Stomach (tissue), 9 donors: ENCODE measurements around the gene CELSR1. TPM values are rescaled to one million over a fixed set of nuclear protein-coding genes. Genes with fewer than 3 reads are reported as not detected.

Source experiments
- DNase-seq, 2 donors: peaks; one replicate each; pipeline versions ENCODE4 v3.0.0 to v3.0.0-alpha.2; 2013 to 2019
- H3K27ac ChIP-seq, 5 donors: fragments of 200-600 bp in 4 of 5; sonication (generic) in 4 of 5; one replicate each; pipeline ENCODE4 v1.5.1; 2013 to 2019; ENCODE audit warnings: mild to moderate bottlenecking in 1 of 5, moderate library complexity in 1 of 5
- H3K27me3 ChIP-seq, 3 donors: fragments of 200-600 bp; sonication (generic); one replicate each; pipeline ENCODE4 v1.5.1; 2017 to 2019; ENCODE audit warnings: mixed run types in 1 of 3
- H3K36me3 ChIP-seq, 4 donors: fragments of 200-600 bp; sonication (generic); 1 replicate in 3 of 4; 2 replicates in 1 of 4; pipeline ENCODE4 v1.5.1; 2016 to 2019
- H3K4me1 ChIP-seq, 4 donors: fragments of 200-600 bp; sonication (generic); one replicate each; pipeline ENCODE4 v1.5.1; 2016 to 2019
- H3K4me3 ChIP-seq, 4 donors: fragments of 200-600 bp; sonication (generic) in 3 of 4; one replicate each; pipeline ENCODE4 v1.5.1; 2016 to 2019; ENCODE audit warnings: mild to moderate bottlenecking in 1 of 4
- H3K9me3 ChIP-seq, 4 donors: fragments of 200-600 bp; sonication (generic); one replicate each; pipeline ENCODE4 v1.5.1; 2016 to 2019
- CTCF ChIP-seq, 7 experiments: fragments of 450-650 bp in 4 of 7; fragments of 200-600 bp in 3 of 7; sonication (generic) in 3 of 7; IDR thresholded peaks; one replicate each; pipeline ENCODE4 v1.5.1; 2016 to 2019; ENCODE audit warnings: antibody characterized with exemption in 7 of 7, control low read depth in 2 of 7, mild to moderate bottlenecking in 1 of 7
- EP300 ChIP-seq: sonication (generic); formaldehyde crosslinking; IDR thresholded peaks from one replicate; pipeline ENCODE4 v1.6.1; 2017; ENCODE audit warnings: antibody characterized with exemption
- POLR2A ChIP-seq, 4 donors: fragments of 450-650 bp; IDR thresholded peaks; one replicate each; pipeline ENCODE4 v1.6.1; 2016; ENCODE audit warnings: antibody characterized with exemption in 4 of 4, control low read depth in 2 of 4, mild to moderate bottlenecking in 1 of 4, moderate library complexity in 1 of 4
- POLR2AphosphoS5 ChIP-seq, 3 donors: sonication (generic); formaldehyde crosslinking; IDR thresholded peaks; one replicate each; pipeline ENCODE4 v1.6.1; 2016; ENCODE audit warnings: antibody characterized with exemption in 3 of 3
- WGBS, 5 donors: extraction: QIAGEN DNeasy Blood & Tissue Kit in 3 of 5; methylation state at CpG; one replicate each; pipeline versions ENCODE4 v1.1.5 to v1.1.7; 2013 to 2018; 5-methylcytosine and 5-hydroxymethylcytosine counted together
- intact Hi-C: fragments of 100-400 bp; cut with DNase I; formaldehyde crosslinking; loops from one replicate; pipeline ENCODE4 v1.15.1; 2023; ENCODE audit warnings: low total_unique reads
- polyA plus RNA-seq, 3 donors: library from polyadenylated mRNA; stranded (reverse); fragments of 200-250 nt; gene quantifications; one replicate each; pipeline ENCODE4 v1.2.3, GENCODE V29; 2013
- total RNA-seq, 5 donors: library from RNA; depleted of rRNA; stranded (reverse); fragments of >200 nt; gene quantifications; one replicate each; pipeline versions ENCODE4 v1.1.0 to v1.2.3, GENCODE V29; 2014 to 2016
- donor health status: healthy with polysubstance abuse.
- donor health status: Bipolar disorder and iron deficiency.
- donor health status: healthy.

Gene CELSR1
- total and polyA plus RNA-seq, 8 donors, result 0.29 to 78.2 (median 13.4) TPM

- H3K27ac ChIP-seq, result peak overlapping the region; percentile 54 to 77 (median 73)
- DNase-seq, result peak; percentile 58 to 78
Observed at GRCh38 chr22:46465793-46466192, 71.6 kb downstream of the CELSR1 start.

GRCh38 chr22:46465345-46465720, 72.1 kb downstream of the CELSR1 start:
- intact Hi-C loops, result no loop called here
- Histone ChIP-seq H3K27me3 (peaks cover 0 to 23% (median 0%) of the 10 kb centered on the region in 3 donors), H3K4me3 (no peak overlapping the region), H3K9me3 (no peaks in the 10 kb centered on the region), H3K36me3 (peaks cover 0 to 12% (median 6%) of the 10 kb centered on the region in 4 donors), H3K27ac (peak overlapping the region; percentile 54 to 77 (median 64)), H3K4me1 (peaks cover 9 to 21% (median 18%) of the 10 kb centered on the region in 4 donors)
- DNase-seq, result peak; percentile 61 to 74
- 34 to 55% (median 43%) methylated on average over 10 to 11 of the region's 11 CpGs for WGBS, 5 donors
- no peak for TF ChIP-seq POLR2AphosphoS5 (IDR thresholded peaks at IDR 0.05)
- TF ChIP-seq EP300, result no peak
- TF ChIP-seq CTCF (IDR thresholded peaks at IDR 0.05), result no peak
- TF ChIP-seq POLR2A (IDR thresholded peaks at IDR 0.05), result no peak

More at GRCh38 chr22:46465793-46466192, 71.6 kb downstream of the CELSR1 start:
- H3K27me3 ChIP-seq, result peaks cover 0 to 22% (median 0%) of the 10 kb centered on the region in 3 donors
- H3K4me1 ChIP-seq, result peaks cover 9 to 21% (median 19%) of the 10 kb centered on the region in 4 donors
- intact Hi-C loops, result no loop called here
- peaks cover 0 to 12% (median 6%) of the 10 kb centered on the region in 4 donors for H3K36me3 ChIP-seq
- no peaks in the 10 kb centered on the region for H3K9me3 ChIP-seq
- no peak for TF ChIP-seq EP300
- TF ChIP-seq POLR2AphosphoS5 (IDR thresholded peaks at IDR 0.05), result peak in 1 of 3 donors; percentile 31
- H3K4me3 ChIP-seq, result no peak overlapping the region
- WGBS, 5 donors, result 32 to 54% (median 41%) methylated on average over 10 to 12 of the region's 12 CpGs

- Histone ChIP-seq H3K36me3 (peaks cover 0 to 12% (median 6%) of the 10 kb centered on the region in 4 donors), H3K9me3 (no peaks in the 10 kb centered on the region), H3K4me1 (peaks cover 9 to 21% (median 18%) of the 10 kb centered on the region in 4 donors), H3K27ac (peak overlapping the region in 2 of 5 donors; percentile 74 to 77), H3K27me3 (peaks cover 0 to 26% (median 0%) of the 10 kb centered on the region in 3 donors), H3K4me3 (no peak overlapping the region)
- TF ChIP-seq POLR2A (IDR thresholded peaks at IDR 0.05), result no peak
- intact Hi-C loops, result no loop called here
- DNase-seq, result no peak
- 80 to 86% (median 82%) methylated on average over 13 to 18 of the region's 18 CpGs for WGBS, 5 donors
Observed at GRCh38 chr22:46464701-46465344, 72.6 kb downstream of the CELSR1 start.

GRCh38 chr22:46464296-46464695, 73.1 kb downstream of the CELSR1 start:
- no peak overlapping the region for H3K4me3 ChIP-seq
- TF ChIP-seq POLR2AphosphoS5 (IDR thresholded peaks at IDR 0.05), result no peak
- no peak for TF ChIP-seq EP300
- no peak for TF ChIP-seq CTCF (IDR thresholded peaks at IDR 0.05)
- no peak for TF ChIP-seq POLR2A (IDR thresholded peaks at IDR 0.05)

GRCh38 chr22:46463435-46464227, 73.8 kb downstream of the CELSR1 start:
- intact Hi-C loops, result no loop called here
- DNase-seq, result no peak
- H3K4me1 ChIP-seq, result peaks cover 9 to 21% (median 18%) of the 10 kb centered on the region in 4 donors
- peaks cover 0 to 33% (median 0%) of the 10 kb centered on the region in 3 donors for H3K27me3 ChIP-seq
- H3K36me3 ChIP-seq, result peaks cover 0 to 12% (median 6%) of the 10 kb centered on the region in 4 donors
- no peak overlapping the region for H3K27ac ChIP-seq
- no peak overlapping the region for H3K4me3 ChIP-seq
- 95 to 97% (median 96%) methylated on average over 70 of the region's 70 CpGs for WGBS, 5 donors
- H3K9me3 ChIP-seq, result no peaks in the 10 kb centered on the region
- TF ChIP-seq CTCF (IDR thresholded peaks at IDR 0.05) (no peak), POLR2A (IDR thresholded peaks at IDR 0.05) (no peak), POLR2AphosphoS5 (IDR thresholded peaks at IDR 0.05) (no peak)

More at GRCh38 chr22:46464296-46464695, 73.1 kb downstream of the CELSR1 start:
- 89 to 98% (median 94%) methylated on average over 5 to 8 of the region's 8 CpGs for WGBS, 5 donors
- Histone ChIP-seq H3K4me1 (peaks cover 9 to 21% (median 18%) of the 10 kb centered on the region in 4 donors), H3K27ac (no peak overlapping the region), H3K27me3 (peaks cover 0 to 31% (median 0%) of the 10 kb centered on the region in 3 donors), H3K9me3 (no peaks in the 10 kb centered on the region), H3K36me3 (peaks cover 0 to 12% (median 6%) of the 10 kb centered on the region in 4 donors)
- intact Hi-C loops, result no loop called here
- no peak for DNase-seq
